A673 (cell line): ENCODE measurements around the gene RP9. TPM values are rescaled to one million over a fixed set of nuclear protein-coding genes. Genes with fewer than 3 reads are reported as not detected.
A peak's percentile ranks its signal among the peaks of the same experiment; 100 is the strongest.

Source experiments
- BruUV-seq: library from RNA; stranded (reverse); fragments of 400-500 nt; replicated peaks from 2 replicates; lab custom pipeline; 2021; lab: Mats Ljungman, UMichigan
- CTCF ChIA-PET: fragments of 300-600 bp; sonication (Branson Sonifier 250); formaldehyde crosslinking; loops from one replicate; lab custom pipeline; 2022; ENCODE audit warnings: antibody characterized with exemption; lab: Charles Lee
- POLR2A ChIA-PET: fragments of 300-600 bp; sonication (Branson Sonifier 250); formaldehyde crosslinking; loops from one replicate; lab custom pipeline; 2022; ENCODE audit warnings: antibody characterized with exemption; ENCODE audit not compliant: low non-redundant PET; lab: Charles Lee
- DNase-seq: peaks from one replicate; pipeline ENCODE4 v3.0.0-alpha.2; 2015; ENCODE audit warnings: low spot score
- H3K27ac ChIP-seq: fragments of 200-600 bp; sonication (generic); 2 replicates; pipeline ENCODE4 v1.5.1; 2016; ENCODE audit warnings: mixed run types, low read depth, mild to moderate bottlenecking, mixed read lengths, antibody characterized with exemption, low read length; ENCODE audit not compliant: poor library complexity, severe bottlenecking
- H3K27me3 ChIP-seq: fragments of 200-600 bp; sonication (generic); replicated peaks from 2 replicates; pipeline ENCODE4 v1.6.1; 2017; ENCODE audit warnings: mixed run types, low read depth, mild to moderate bottlenecking, mixed read lengths, antibody characterized with exemption, low read length; ENCODE audit not compliant: insufficient read depth, poor library complexity
- H3K36me3 ChIP-seq: fragments of 200-600 bp; sonication (generic); 2 replicates; pipeline ENCODE4 v1.6.1; 2016; ENCODE audit warnings: mixed run types, mild to moderate bottlenecking, mixed read lengths, antibody characterized with exemption, low read length; ENCODE audit not compliant: insufficient read depth, poor library complexity, severe bottlenecking
- H3K4me1 ChIP-seq: fragments of 200-600 bp; sonication (generic); 2 replicates; pipeline ENCODE4 v1.6.1; 2017; ENCODE audit warnings: mixed run types, mild to moderate bottlenecking, mixed read lengths, antibody characterized with exemption, low read length; ENCODE audit not compliant: insufficient read depth, poor library complexity, severe bottlenecking
- H3K4me3 ChIP-seq: fragments of 200-600 bp; sonication (generic); 2 replicates; pipeline ENCODE4 v1.5.1; 2016; ENCODE audit warnings: low read depth, mixed run types, mild to moderate bottlenecking, mixed read lengths, low read length; ENCODE audit not compliant: poor library complexity, severe bottlenecking
- H3K9me3 ChIP-seq: fragments of 200-600 bp; sonication (generic); 2 replicates; pipeline ENCODE4 v1.6.1; 2016; ENCODE audit warnings: mixed run types, low read depth, mild to moderate bottlenecking, mixed read lengths, antibody characterized with exemption, low read length; ENCODE audit not compliant: poor library complexity, severe bottlenecking
- EZH2 ChIP-seq: fragments of 200-600 bp; sonication (generic); IDR thresholded peaks from 2 replicates; pipeline ENCODE4 v1.6.1; 2017; ENCODE audit warnings: borderline replicate concordance, low read depth, mild to moderate bottlenecking, mixed read lengths, antibody characterized with exemption, low read length; ENCODE audit not compliant: poor library complexity, severe bottlenecking
- intact Hi-C: fragments of 100-400 bp; cut with micrococcal nuclease; formaldehyde crosslinking; loops from one replicate; pipeline ENCODE4 v1.10.0; 2022; ENCODE audit not compliant: unreplicated experiment
- total RNA-seq: library from RNA; stranded (reverse); gene quantifications from 2 replicates; pipeline ENCODE4 v1.2.3, GENCODE V29; 2021
- TF ChIP-seq, protein P1 (sequence below): fragments of 300-800, 200-600 bp; sonication (generic); conservative IDR thresholded peaks from 2 replicates; pipeline ENCODE4 v1.5.1; 2017; ENCODE audit warnings: low read depth, mild to moderate bottlenecking, antibody characterized with exemption, low read length, moderate library complexity, mixed read lengths

The RP9 gene
- total RNA-seq, 1 experiment from 2014 or later: 29.5 TPM

DNA sequence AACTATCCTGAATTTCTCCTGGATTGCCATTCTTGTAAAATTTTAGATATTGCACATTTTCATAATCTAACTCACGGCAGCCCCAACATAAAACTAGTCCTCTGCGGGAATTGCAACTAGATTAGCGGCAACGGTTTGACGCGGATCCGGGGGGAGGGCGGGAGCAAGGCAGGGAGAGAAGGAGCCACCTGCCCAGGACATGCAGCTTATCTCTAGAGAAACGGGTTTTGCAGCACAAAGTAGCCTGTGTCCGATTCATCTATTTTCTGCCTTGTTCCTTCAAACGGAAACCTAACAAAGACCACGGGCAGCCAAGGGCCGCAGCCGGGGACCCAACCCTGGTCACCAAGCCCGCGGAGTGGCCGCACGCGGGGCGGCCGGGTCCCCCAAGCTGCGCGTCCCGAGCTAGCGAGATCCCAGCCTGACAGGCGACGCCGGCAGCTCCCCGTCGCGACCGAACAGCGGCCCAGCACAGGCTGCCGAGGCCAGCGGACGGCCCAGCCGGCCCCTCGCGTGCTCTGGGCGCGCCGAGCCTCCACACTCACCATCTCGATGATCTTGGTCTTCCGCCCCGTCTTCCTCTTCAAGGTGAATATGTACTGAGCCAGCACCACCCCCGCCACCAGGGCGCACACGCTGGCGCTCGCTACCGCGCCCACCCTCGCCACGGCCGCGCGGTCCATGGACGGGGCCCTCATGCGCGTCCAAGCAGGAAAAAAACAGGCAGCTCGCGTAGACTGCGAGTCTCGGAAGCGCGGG, 47.0 kb downstream of the RP9 start, which contains the start of gene NT5C3A:
Gene NT5C3A (minus strand): TSS at position 754 of the 759 bp plus-strand sequence. CDS start 71 bp downstream, at position 683.
- intact Hi-C loops: loop anchor here (5.0 kb wide), 1 partner anchor 170 kb away; the partner anchor contains the start of gene KBTBD2
- Histone ChIP-seq H3K9me3 (peaks cover 13% of the 10 kb centered on the region), H3K4me1 (peaks cover 15% of the 10 kb centered on the region), H3K4me3 (peak within 1 kb of the TSS; percentile 70), H3K27me3 (no peaks in the 10 kb centered on the region), H3K36me3 (no peaks in the 10 kb centered on the region), H3K27ac (peak within 1 kb of the TSS; percentile 96)
- POLR2A ChIA-PET: no interaction called here
- BruUV-seq: no TSS peak
- no peak for TF ChIP-seq EZH2
- TF ChIP-seq, protein P1, sequence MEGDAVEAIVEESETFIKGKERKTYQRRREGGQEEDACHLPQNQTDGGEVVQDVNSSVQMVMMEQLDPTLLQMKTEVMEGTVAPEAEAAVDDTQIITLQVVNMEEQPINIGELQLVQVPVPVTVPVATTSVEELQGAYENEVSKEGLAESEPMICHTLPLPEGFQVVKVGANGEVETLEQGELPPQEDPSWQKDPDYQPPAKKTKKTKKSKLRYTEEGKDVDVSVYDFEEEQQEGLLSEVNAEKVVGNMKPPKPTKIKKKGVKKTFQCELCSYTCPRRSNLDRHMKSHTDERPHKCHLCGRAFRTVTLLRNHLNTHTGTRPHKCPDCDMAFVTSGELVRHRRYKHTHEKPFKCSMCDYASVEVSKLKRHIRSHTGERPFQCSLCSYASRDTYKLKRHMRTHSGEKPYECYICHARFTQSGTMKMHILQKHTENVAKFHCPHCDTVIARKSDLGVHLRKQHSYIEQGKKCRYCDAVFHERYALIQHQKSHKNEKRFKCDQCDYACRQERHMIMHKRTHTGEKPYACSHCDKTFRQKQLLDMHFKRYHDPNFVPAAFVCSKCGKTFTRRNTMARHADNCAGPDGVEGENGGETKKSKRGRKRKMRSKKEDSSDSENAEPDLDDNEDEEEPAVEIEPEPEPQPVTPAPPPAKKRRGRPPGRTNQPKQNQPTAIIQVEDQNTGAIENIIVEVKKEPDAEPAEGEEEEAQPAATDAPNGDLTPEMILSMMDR: no peak
- CTCF ChIA-PET: interaction anchor here (0.7 kb wide), 1 partner anchor 9 kb away, joined by 3 read pairs; no protein-coding TSS in a partner anchor
- peak; percentile 48 for DNase-seq

DNA sequence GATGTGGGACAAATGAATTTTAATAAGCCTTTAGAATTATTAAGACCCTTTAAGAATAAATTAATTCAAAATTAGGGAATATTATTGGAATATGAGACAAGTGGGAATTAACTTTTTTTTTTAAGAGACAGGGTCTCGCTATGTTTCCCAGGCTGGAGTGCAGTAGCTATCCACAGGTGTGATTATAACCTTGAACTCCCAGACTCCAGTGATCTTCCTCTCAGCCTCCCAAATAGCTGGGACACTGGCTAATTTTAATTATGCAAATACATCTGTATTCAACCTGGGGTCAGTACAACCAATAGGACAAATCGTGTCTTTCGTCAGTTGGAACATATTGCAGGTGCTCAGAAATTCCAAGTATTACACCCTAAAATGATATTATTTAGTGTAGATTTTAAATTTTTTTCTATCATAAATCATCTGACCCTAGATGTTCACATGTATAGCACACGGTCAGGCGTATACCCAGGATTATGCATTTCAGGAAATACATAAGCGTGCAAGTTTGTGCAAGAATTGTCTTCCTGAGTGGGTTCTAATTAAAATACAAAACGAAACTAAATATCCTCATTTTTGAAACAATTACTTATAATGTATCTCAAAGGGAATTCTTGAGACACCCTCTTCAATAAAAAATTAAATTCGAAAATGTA, 47.8 kb downstream of the RP9 start:
- H3K27me3 ChIP-seq: no peaks in the 10 kb centered on the region
- TSS peak; percentile 43 for BruUV-seq
- peaks cover 15% of the 10 kb centered on the region for H3K4me1 ChIP-seq
- peaks cover 8% of the 10 kb centered on the region for H3K9me3 ChIP-seq
- TF ChIP-seq, protein P1: no peak
- no peak for TF ChIP-seq EZH2
- intact Hi-C loops: loop anchor here (5.0 kb wide), 1 partner anchor 169 kb away; the partner anchor contains the start of gene KBTBD2
- H3K36me3 ChIP-seq: no peaks in the 10 kb centered on the region
- H3K4me3 ChIP-seq: peak overlapping the region; percentile 70
- DNase-seq: no peak
- ChIA-PET CTCF (no interaction called here), POLR2A (no interaction called here)
- peak overlapping the region; percentile 96 for H3K27ac ChIP-seq

DNA sequence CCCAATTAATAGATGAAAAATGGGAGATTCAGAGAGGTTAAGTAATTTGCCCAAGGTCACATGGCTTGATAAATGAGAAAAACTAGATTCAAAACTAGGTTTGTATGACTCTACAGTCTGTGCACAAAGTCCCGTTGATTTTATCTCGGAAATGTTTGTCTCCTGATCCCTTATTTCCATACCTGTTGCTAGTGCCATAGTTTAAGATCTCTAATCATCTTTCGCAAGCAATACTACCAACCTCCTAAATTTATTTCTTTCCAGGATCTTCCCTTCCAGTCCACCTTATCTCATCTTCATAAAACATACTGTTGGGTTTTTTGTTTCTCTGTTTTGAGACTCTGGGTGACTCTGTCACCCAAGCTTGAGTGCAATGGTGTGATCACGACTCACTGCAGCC, 49.6 kb downstream of the RP9 start:
- H3K27me3 ChIP-seq: no peaks in the 10 kb centered on the region
- H3K36me3 ChIP-seq: no peaks in the 10 kb centered on the region
- TF ChIP-seq, protein P1: no peak
- TF ChIP-seq EZH2: no peak
- no peak for DNase-seq
- H3K9me3 ChIP-seq: no peaks in the 10 kb centered on the region
- no peak overlapping the region for H3K27ac ChIP-seq
- ChIA-PET CTCF (no interaction called here), POLR2A (no interaction called here)
- no peak overlapping the region for H3K4me3 ChIP-seq
- BruUV-seq: no TSS peak
- intact Hi-C loops: loop anchor here (5.0 to 10.0 kb wide), 2 partner anchors 167 to 255 kb away; partner anchors contain the start of gene KBTBD2
- peaks cover 16% of the 10 kb centered on the region for H3K4me1 ChIP-seq
